T47D (cell line): ENCODE results near the gene ELN.
A peak's percentile ranks its signal among the peaks of the same experiment; 100 is the strongest.

Source experiments
- DNase-seq, 2 experiments: peaks; one replicate each; pipeline versions ENCODE4 v3.0.0 to v3.0.0-alpha.2; 2011 to 2012; ENCODE audit warnings: low read depth in 1 of 2, low spot score in 1 of 2
- JUND ChIP-seq: IDR thresholded peaks from 2 replicates; pipeline ENCODE4 v1.6.1; 2012; ENCODE audit warnings: low read depth
- in situ Hi-C: cut with HindIII; loops from 2 replicates; pipeline ENCODE4 v1.10.0; 2016; ENCODE audit warnings: low sequenced_read_pairs, low pct_unique_long_range_greater_than_20kb

The ELN gene

DNA sequence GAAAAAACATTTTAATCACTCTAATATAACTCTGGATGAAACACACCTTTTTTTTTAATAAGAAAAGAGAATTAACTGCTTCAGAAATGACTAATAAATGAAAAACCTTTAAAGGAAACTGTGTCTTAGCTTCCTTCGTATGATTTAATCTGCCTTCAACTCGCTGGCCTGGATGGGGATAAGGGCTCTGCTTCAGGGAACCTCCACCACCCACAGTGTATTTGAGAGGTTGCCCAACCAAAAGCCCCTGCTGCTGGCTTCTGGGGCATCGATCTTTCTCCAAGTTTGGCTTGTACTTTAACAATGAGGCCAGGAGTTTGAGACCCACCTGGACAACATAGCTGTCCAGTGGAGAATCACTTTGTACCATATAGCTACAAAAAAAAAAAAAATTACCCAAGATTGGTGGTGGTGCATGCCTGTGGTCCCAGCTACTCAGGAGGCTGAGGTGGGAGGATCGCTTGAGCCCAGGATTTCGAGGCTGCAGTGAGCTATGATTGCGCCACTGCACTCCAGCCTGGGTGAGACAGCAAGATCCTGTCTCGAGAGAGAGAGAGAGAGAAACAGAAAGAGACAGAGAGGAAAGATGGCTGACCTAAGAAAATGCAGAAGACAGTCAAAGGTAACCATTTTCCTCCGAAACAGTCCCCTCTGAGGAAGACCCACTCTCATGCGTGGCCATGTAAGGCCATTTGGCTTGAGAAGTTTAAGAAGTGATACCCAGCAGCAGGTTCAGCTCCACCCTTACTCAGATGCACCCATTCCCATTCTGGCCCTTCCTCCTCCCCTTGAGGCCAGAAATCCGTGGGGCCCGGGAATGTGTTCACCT lies 42.0 kb downstream of the ELN start:
- TF ChIP-seq JUND: no peak
- DNase-seq: no peak
- in situ Hi-C loops: no loop called here

DNA sequence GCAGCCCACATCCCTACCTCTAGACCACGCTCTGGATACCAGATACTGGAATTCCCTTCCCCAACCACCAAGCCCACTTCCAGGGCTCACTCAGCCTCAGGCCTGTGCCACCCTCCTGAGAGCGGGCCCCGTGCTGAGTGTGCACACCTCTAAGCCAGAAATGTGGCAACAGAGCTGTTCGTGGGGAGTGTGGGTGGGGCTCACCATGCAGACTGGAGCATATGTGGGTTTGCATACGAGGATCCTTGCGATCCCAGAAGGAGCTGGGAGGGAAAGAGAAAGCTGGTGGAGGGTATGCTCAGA lies 42.6 kb downstream of the ELN start:
- DNase-seq: no peak
- in situ Hi-C loops: no loop called here
- no peak for TF ChIP-seq JUND

DNA sequence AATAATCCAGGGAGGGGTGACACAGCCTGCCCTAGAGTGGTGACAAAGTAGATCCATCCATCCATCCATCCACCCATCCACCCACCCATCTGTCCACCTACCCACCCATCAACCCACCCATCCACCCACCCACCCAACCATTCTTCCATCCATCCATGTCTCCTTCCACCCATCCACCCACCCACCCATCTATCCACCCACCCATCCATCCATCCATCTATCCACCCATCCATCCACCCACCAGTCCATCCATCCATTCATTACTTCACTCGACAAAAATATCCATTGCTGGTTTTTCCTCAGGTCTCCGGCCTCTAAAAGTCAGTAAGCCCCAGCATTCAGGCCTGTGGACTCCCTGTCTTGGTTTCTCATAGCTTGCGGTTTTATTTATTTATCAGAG lies 43.1 kb downstream of the ELN start:
- no peak for TF ChIP-seq JUND
- no peak for DNase-seq
- in situ Hi-C loops: no loop called here

DNA sequence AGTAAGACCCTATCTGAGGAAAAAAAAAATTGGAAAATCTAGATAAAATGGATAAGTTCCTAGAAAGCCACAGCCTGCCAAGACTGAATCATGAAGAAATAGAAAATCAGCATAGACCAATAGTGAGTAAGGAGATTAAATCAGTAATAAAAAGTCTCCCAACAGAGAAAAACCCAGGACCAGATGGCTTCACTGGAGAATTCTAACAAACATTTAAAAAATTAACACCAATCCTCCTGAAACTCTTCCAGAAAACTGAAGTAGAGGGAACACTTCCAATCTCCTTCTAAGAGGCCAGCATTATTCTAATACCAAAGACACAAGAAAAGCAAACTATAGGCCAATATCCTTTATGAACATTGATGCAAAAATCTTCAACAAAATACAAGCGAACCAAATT lies 46.8 kb downstream of the ELN start:
- in situ Hi-C loops: no loop called here
- no peak for DNase-seq

DNA sequence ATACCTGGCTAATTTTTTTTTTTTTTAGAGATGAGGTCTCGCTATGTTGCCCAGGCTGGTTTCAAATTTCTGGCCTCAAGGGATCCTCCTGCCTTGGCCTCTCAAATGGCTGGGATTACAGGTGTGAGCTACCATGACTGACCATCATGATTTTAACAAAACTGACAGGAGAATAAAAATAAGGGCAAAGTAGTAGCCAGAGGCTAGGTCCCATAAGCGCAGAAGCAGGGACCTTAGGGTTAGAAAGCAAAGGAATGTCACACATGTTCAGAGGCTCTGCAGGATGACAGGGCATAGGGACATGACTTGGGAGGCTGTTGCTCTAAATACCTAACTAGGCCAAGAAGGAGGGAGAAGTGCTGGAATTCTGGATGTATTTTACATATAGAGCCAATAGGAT lies 50.5 kb downstream of the ELN start:
- in situ Hi-C loops: no loop called here
- TF ChIP-seq JUND: no peak
- DNase-seq: no peak

More for the DNA sequence above, 46.8 kb downstream of the ELN start:
- no peak for TF ChIP-seq JUND

DNA sequence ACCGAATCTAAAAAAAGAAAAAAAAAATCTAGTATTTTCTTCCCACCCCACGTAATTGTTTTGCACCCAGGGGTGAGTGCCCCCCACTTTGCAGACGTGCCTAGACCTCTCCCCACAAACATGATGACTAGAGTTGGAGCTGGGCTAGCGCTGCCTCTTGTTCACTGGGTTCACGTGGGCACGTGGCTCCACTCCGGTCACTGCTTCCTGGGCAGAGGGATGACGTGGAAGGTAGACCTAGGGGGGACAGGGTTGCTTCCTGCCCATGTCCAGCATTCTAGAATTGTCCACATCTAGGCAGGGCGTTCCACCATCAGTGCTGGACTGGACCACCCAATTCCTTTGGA lies 54.8 kb downstream of the ELN start:
- DNase-seq: no peak
- no peak for TF ChIP-seq JUND
- in situ Hi-C loops: no loop called here

DNA sequence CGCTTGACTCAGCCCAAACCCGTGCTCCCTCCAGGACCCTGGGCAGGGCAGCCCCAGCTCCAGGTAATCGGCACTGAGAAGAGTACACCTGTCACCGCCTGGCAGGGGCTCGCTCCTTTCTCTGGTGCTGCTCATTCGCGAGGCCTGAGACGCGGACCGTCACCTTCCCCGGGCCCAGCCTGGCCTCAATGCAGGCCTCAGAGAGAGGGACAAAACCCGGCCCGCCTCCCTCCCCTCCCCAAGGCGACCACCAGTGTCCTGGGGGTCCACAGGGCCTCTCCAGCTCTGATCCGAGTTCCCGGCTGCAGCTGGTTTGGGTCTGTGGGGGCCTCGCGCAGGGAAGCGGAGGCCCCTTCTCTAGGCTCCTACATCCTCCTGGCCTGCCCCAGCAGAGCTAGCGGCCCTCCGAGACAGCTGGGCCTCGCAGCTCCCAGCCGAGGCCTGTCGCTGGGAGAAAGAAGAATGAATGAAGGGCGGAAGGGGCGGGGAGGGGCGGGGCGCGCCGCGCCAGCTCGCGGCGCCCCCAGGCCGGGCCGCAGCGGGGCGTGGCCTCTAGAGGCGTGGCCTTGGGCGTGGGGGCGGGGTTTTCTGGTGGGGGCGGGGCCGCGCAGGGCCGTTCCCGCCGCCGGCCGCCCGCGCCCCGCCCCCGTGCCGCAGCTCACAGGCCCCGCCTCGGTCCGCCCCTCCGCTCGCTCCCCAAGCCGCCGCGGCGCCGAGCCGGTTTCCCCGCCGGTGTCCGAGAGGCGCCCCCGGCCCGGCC lies 55.3 kb downstream of the ELN start, which contains the start of gene LIMK1:
LIMK1 (plus strand) TSS at position 688 of the 760 bp plus-strand sequence. CDS start 187 bp downstream, outside the sequence.
- in situ Hi-C loops: no loop called here
- no peak for TF ChIP-seq JUND
- DNase-seq: peak; percentile 84 to 96

DNA sequence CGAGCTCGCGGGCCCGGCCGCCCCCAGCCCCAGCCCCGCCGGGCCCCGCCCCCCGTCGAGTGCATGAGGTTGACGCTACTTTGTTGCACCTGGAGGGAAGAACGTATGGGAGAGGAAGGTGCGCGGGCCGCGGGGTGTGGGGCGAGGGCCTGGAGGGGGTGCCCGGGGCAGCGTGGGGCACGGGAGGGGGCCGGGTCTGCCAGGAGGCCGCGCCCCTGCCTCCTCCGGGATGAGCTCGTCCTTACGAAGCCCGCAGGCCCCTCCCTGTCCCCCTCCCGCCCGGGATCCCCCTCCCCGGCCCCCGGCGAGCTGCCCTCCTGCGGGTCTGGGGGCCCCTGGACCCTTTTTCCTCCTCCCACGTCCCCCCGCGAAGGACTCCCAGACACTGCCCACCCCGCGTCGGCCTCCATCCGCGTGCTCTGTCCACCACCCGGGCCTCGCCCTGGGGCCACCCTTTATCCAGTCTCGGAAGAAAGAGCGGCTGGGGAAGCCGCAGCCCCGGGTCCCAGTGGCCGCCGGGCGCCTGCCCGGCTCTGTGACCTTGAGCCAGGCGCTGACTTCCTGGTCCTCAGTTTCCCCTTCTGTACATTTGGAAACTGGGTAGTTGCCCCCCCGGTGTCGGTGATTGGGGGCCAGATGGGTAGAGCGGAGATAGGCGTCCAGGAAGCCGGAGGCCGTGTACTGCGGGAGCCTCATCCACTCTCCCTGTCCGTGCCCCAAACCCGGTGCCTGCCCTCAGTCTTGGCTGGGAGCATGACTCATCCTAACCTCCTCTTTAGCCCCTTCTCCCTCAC lies 56.2 kb downstream of the ELN start:
- TF ChIP-seq JUND: no peak
- in situ Hi-C loops: no loop called here
- DNase-seq: peak in 1 of 2 experiments; percentile 88

DNA sequence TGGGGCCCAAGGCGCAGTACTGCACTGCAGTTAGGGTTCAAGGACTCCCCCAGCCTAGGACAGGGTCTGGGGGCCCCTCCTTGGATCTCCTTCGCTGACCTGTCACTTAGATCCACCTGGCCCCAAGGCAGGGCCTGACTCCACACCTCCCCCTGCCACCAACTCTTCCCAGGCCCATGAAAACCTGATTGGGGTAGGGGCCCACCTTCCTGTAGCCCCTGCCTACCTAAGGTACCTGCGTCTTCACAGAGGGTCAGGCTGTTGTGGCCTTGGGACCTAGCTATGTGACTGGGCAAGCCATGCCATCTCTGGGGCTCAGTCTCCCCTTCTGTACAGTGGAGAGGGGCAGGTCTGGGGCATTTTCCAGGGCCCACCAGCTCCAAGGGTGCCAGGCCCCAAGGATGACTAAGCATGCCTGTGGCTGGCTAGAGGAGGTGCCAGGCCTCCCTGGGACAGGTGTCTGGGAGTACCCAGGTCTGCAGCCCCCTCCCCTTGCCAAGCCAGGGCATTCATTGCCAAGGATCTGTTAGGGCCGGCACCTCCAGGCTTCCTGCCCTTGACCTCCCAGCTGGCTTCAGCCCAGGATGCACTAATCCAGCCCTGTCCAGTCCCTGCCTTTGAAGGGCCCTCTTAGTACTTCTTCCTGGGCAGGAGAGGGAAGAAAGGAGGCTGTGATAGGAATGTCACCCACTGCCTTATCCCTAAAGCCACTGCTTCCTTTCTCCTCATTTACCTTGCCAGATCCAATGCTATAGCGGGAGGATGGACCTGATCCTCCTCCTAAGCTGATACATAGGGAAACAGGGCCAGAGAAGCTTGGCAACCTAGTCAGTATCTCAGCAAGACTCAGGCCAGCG lies 57.0 kb downstream of the ELN start:
- TF ChIP-seq JUND: no peak
- no peak for DNase-seq
- in situ Hi-C loops: no loop called here

DNA sequence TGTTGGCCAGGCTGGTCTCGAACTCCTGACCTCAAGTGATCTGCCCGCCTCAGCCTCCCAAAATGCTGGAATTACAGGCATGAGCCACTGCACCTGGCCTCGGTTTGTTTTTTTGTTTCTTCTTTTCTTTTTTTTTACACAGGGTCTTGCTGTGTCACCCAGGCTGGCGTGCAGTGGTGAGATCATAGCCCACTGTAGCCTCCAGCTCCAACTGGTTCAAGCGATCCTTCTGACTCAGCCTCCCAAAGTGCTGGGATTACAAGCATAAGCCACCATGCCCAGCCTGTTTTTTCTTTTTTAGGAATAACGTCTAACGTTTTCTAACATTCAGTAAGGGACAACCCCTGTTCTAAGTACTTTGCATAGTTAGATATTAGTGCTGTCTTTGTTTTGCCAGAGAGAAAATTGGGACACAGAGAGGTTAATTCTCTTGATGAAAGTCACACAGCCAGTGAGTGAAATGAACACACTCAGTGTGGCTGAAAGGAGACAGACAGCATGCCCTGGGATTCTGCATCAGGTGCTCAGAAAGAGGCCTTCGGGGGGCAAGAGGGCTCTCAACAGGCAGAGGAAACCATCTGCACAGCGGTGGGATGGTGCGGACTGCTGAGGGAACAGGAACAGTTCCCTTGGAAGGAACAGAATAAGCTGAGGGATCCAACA lies 59.9 kb downstream of the ELN start:
- in situ Hi-C loops: no loop called here
- DNase-seq: no peak

DNA sequence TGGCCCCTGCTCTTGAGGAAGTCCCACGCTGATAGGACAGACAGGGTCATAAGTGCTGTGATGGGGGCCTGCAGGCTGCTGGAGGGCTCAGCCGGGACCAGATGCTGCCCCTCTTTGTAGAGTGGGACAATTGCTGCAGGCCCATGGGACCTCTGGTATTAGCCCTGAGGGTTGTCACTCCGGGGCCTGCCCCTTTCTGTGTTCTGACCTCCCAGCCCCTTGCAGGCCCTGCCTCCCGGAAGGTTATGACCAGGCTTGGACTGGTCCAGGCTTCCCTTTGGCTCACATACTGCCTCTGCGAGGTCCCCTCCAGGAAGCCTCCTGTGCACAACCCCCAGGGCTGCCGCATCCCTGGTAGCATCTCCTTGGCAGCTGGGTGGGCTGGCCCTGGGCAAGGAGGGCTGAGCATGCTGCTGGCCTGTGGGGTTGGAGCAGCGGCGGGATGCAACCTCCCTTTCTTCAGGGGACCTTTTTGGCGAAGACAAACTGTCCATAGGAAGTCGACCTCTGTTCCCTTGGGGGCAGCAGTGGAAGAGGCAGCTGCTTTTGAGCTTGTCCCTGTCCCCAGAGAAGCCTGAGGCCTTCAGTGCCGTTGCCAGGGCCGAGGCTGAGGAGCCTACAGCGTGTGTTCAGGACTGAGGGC lies 64.5 kb downstream of the ELN start:
- no peak for TF ChIP-seq JUND
- no peak for DNase-seq

More for the DNA sequence above, 59.9 kb downstream of the ELN start:
- TF ChIP-seq JUND: no peak

More for the DNA sequence above, 64.5 kb downstream of the ELN start:
- in situ Hi-C loops: no loop called here
